ENCODE data around the gene OSBPL6.
A peak's percentile ranks its signal among the peaks of the same experiment; 100 is the strongest.
"Not testable (repeated sequence)": the region's sequence is repeated elsewhere in the genome, so short reads cannot be mapped to it uniquely, and the experiment has no call there.

Gene OSBPL6

GRCh38 chr2:178198441-178198840, 4.1 kb downstream of the OSBPL6 start:
- DNase-seq = not testable (repeated sequence)

DNA sequence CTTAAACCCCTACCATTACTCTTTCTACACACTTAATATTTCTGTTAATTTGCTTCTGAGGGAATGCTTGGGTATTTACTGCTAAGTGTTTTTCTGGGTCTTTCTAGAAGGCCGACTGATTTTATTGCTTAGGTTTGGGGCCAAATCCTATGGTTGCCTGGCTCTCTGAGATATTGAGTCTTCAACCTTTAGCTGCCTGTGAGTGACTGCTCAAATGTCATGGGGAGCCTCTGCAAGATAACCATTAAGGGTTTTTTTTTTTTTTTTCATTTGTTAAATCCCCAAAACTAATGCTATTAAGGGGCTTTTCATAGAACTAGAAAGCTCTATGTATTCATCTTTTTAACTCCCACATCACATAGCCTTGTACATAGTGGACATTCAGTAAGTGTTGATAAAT, 5.0 kb downstream of the OSBPL6 start:
- no peak for DNase-seq

DNA sequence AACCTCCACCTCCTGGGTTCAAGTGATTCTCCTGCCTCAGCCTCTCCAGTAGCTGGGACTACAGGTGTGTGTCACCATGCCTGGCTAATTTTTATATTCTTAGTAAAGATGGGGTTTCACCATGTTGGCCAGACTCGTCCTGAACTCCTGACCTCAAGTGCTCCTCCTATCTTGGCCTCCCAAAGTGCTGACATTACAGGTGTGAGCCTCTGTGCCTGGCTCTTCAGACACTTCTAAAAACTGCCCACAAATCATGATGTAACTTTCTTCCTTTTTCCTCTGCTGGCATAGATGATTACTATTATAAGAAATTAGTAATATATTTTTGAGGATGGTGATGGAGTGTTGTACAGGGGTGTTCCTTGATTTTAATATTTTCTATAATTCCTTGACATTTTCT, 6.0 kb downstream of the OSBPL6 start:
- no peak for DNase-seq

DNA sequence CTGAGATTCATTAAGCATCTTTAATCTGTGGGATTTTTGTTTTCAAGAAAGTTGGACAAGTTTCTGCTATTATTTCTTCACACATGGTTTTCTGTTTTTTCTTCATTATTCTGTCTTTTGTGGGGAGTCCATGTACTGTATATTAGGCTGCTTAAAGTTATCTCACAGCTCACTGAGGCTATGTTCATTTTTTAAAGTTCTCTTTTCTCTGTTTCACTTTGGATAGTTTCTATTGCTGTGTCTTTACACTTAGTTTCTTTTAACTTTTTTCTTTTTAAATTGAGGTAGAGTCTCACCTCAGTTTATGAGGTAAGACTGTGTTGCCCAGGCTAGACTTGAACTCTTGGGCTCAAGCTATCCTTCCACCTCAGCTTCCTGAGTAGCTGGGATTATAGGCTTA, 8.6 kb downstream of the OSBPL6 start:
- no peak for DNase-seq

DNA sequence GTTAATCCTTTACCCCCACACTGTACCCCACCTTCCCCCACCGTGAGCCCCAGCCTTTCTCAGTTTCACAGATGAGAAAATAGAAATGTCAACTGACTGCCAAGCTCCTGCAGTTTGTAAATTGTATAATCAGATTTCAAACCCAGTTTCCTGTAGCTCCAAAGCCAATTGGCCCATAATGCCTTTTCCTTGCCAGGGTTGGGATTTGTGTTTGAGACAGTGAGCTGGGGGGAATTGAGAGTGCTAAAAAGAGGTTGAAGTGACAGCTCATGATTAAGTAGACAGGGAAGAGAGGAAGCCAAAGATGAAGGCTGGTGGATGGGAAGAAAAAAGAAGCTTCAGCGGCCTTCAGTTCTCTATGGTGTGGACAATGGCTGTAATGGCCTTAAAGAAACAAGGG, 10.7 kb downstream of the OSBPL6 start:
- no peak for DNase-seq

- DNase-seq = peak; percentile 80
These were observed 11.7 kb downstream of the OSBPL6 start for GRCh38 chr2:178205853-178206521.

- no peak for DNase-seq
These were observed 14.0 kb downstream of the OSBPL6 start for GRCh38 chr2:178208336-178208735.

- no peak for DNase-seq
These were observed 14.5 kb downstream of the OSBPL6 start for GRCh38 chr2:178208817-178209216.

- no peak for DNase-seq
These were observed 17.1 kb downstream of the OSBPL6 start for GRCh38 chr2:178211460-178211859.

- DNase-seq = no peak
These were observed 17.6 kb downstream of the OSBPL6 start for GRCh38 chr2:178211943-178212342.

DNA sequence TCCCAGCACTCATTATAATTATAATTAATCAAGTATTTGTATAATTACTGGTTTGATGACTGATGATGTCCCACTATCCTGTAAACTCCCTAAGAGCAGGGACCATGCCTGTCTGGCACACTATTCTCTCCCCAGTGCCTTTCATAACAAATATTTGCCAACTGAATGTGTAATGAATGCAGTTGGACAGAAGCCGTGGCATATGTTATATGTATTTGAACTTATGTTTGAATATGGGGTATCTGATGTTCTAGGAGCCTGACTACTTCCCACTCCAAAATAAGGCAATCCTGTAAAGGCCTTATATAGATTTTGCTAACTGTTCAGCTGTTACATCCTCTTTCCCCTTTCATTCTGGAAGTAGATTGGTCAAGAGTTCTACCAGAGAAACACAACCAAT, 19.7 kb downstream of the OSBPL6 start:
- DNase-seq = no peak

DNA sequence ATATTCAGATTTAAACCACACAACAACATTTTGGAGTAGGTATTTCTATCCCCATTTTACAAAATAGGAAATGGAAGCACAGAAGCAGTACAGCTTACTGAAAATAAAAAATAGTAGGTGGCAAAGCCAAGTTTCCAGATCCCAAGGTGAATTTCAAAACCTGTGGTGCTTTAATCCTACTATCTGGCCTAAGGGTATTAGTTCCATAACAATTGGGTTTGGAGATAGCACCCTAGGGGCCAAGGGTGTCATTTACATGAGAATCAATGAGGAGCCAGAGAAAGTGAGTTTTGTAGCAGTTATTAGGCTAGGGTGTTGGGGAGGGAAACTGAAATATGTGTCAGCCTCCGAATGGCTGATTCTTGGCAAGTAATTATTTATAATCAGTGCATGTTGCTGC, 24.9 kb downstream of the OSBPL6 start:
- no peak for DNase-seq

DNA sequence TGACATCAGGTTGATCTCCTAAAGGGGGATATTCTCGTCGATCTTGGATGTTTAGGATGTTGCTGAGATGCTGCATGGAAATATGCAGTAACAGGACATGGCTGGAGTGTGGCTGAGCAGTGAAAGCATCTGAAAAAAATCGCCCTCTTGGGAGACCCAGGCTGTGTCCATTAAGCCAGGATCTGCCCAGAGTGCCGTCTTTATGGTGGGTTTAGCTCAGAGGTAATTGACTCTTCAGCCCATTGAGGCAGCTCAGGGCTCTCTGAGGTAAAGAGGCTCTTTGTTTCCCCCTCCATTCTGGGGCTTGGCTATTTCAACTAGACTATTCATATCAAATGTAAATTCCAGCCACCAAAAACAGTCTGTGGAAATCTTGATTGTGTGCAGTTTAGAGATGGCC, 26.5 kb downstream of the OSBPL6 start:
- DNase-seq = no peak

- DNase-seq = no peak
These were observed 27.2 kb downstream of the OSBPL6 start for GRCh38 chr2:178221556-178221955.

- DNase-seq = no peak
These were observed 29.5 kb downstream of the OSBPL6 start for GRCh38 chr2:178223806-178224205.

DNA sequence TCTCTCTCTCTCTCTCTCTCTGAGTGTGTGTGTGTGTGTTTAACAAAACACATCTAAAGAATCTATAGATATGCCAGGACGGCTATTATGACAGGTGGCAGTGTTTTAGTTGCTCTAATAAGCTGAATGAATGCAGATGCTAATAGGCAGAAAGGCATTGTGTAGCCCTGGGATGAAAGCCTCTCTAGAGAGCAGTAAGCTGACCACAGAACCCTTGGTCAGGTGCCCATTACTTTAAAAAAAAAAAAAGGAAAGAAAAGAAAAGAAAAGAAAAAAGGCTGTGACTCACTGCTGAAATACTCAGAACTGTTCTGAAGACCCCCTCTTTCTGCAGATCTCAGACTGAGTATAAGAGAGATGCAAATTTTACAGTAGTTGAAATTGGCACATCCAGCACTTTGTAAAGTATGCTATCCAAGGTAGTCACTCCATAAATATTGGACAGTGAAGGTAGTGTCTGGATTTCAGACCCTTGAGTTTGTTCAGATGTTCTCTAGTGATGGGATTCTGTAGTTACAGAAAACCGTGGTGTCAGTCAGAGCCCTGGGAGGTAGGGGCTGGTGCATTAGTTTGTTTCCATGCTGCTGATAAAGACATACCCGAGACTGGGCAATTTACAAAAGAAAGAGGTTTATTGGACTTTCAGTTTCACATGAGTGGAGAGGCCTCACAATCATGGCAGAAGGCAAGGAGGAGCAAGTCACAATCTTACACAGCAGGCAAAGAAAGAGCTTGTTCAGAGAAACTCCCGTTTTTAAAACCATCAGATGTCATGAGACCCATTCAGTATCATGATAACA, 30.9 kb downstream of the OSBPL6 start:
- DNase-seq = peak; percentile 48

DNA sequence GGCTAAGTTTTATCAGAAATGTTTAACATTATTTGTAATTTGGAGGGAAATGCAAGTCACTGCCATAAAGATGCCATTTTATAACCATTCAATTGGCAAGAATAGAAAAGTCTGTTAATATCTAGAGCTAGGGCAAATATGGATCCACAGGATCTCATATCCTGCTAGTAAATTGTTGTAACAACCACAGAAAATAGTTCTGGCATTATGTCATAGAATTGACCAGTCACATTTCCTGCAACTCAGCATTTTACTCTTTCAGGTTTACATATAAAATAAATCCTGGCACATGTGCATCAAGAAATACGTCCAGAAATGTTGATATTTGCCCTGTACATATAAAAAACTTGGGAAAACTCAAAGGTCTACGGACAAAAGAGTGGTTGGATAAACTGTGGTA, 32.9 kb downstream of the OSBPL6 start:
- peak; percentile 58 for DNase-seq

DNA sequence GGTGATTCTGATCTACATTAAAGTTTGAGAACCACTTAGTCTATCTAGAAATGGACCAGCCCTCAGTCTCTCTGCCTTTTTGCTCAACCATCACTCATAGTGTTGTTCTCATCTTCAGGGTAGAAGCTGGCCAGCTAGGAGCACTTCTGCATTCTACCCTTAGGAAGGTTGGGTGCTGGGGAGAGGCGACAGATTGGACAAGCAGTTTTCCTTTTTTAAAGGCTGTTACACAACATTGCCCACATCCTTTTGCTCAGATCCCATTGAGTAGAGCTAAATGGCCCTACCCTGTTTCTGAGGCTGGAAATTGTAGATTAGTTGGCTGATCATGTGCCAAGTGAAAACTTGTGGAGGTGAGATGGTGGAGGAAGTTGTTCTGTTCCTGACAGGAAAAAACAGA, 35.6 kb downstream of the OSBPL6 start:
- DNase-seq = no peak

DNA sequence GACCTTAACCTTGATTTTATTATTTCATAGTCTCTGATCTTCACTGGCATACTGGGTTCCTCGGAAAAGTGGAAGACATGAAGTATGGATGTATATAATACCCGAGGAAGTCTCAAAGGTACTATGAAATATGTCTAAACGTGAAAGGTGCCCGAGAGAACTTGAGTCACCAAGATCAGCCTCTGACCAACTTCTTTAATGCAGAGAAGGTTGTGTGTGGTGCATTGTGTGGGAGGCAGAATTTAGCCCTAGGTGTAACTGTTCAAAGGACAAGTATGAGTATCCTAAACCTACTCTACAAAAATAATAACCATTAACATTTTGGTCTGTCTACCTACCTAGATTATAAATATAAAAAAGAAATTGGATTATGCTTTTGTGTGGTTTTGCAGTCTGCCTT, 36.1 kb downstream of the OSBPL6 start:
- no peak for DNase-seq

- peak; percentile 5 for DNase-seq
These were observed 39.1 kb downstream of the OSBPL6 start for GRCh38 chr2:178233428-178233827.

DNA sequence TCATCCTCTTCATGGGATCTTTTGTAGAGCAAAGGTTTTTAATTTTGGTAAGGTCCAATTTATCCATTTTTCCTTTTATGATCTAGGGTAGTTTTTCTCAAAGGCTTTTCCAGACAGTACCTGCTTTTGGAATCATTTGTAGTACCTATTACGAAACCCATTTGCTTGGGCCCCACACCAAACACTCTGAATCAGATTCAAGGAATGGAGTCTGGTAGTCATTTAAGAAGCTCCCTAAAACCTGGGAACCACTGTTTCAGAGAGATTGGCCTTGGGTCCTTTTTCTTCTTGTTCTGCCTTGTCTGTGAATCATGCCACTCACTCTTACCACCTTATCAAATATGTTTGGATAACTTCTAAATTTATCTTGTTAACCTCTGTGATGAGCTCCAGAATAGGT, 40.3 kb downstream of the OSBPL6 start:
- DNase-seq = no peak

DNA sequence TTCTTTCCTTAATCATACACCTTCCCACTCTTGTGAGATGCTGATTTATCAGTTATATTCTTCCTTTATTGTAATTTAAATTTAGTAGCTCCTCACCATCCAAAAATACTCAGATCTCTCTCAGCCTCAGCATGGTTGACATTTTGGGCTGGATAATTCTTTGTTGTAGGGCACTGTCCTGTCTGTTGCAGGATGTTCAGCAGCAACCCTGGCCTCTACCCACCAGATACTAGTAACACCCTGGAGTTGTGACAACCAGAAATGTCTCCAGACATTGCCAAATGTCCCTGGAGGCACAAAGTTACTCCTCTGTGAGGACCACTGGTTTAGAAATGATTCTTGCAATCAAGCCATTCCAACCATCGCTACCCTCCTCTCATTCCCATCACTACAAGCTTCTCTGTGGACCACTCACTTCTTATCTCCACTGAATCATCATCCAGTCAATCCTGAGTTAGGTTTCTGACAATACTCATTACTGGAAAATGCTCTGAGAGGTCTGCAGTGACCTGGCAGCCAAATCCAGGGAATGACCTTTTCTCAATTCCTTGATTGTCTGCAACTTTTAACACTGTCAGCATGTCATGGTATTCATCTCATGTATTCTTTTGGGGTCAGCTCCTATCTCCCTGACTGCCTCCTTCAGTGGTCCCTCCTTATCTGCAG, 43.3 kb downstream of the OSBPL6 start:
- DNase-seq = peak; percentile 29

DNA sequence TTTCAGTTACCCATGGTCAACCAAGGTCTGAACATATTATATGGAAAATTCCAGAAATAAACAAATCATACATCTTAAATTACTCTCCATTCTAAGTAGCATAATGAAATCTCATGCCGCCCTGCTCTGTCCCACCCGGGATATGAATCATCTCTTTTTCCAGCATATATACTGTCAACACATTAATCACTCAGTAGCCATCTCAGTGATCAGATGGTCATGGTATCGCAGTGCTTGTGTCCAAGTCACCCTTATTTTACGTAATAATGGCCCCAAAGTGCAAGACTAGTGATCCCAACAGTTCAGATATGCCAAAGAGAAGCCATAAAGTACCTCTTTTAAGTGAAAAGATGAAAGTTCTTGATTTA, 43.8 kb downstream of the OSBPL6 start:
- DNase-seq = peak; percentile 58

DNA sequence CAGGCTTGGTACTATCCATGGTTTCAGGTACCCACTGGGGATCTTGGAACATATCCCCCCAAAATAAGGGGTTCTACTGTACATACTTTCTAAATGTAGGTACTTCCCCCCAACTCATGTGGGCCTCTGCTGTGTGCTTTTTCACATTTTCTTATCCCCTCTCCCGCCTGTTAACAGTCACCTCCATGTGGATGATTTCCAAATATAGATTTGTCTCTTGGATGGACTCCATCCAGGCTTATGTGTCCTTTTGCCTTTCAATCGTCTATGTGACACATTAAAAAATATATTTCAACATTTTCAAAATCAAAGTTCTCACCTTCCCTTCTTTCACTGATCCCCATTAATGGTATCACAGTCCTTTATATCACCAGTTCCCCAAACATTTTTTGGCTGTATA, 44.4 kb downstream of the OSBPL6 start:
- no peak for DNase-seq

Data from fibroblast of skin of back (primary cell).